PFSK-1 (cell line): ENCODE data around the gene COL4A2.

ENCODE experiments used
- FOXP2 ChIP-seq: optimal IDR thresholded peaks from 2 replicates; pipeline ENCODE3; 2011; ENCODE audit warnings: borderline replicate concordance, control low read depth, inconsistent platforms; ENCODE audit not compliant: insufficient read depth; ENCODE audit errors: extremely low read length, extremely low read depth
- POLR2AphosphoS5 ChIP-seq: IDR thresholded peaks from 2 replicates; pipeline ENCODE4 v1.6.1; 2012; ENCODE audit warnings: low read depth, mild to moderate bottlenecking, control low read depth, low read length, moderate library complexity
- REST ChIP-seq, 2 experiments: IDR thresholded peaks; 2 replicates each; pipeline versions ENCODE4 v1.6.1 to v1.8.0; 2011 to 2012; ENCODE audit warnings: low read depth in 2 of 2, low read length in 2 of 2, control low read depth in 1 of 2, inconsistent platforms in 1 of 2, mild to moderate bottlenecking in 1 of 2, moderate library complexity in 1 of 2; ENCODE audit not compliant: insufficient read depth in 1 of 2
- SIN3A ChIP-seq: IDR thresholded peaks from 2 replicates; pipeline ENCODE4 v1.6.1; 2012; ENCODE audit warnings: mild to moderate bottlenecking, low read length, moderate library complexity, borderline replicate concordance; ENCODE audit not compliant: insufficient read depth
- TAF1 ChIP-seq: IDR thresholded peaks from 2 replicates; pipeline ENCODE4 v1.6.1; 2012; ENCODE audit warnings: low read length, control low read depth, borderline replicate concordance; ENCODE audit not compliant: insufficient read depth

- TF ChIP-seq POLR2AphosphoS5 (no peak), REST (IDR thresholded peaks at IDR 0.05; ENCODE audit: insufficient read depth in 1 of 2, low read depth in 2 of 2, low read length in 2 of 2) (no peak), SIN3A (no peak), TAF1 (no peak), FOXP2 (no peak)
These were observed 33.8 kb upstream of the COL4A2 start for GRCh38 chr13:110273254-110273653.
